ENCODE measurements around the gene RBFOX2.

DNA sequence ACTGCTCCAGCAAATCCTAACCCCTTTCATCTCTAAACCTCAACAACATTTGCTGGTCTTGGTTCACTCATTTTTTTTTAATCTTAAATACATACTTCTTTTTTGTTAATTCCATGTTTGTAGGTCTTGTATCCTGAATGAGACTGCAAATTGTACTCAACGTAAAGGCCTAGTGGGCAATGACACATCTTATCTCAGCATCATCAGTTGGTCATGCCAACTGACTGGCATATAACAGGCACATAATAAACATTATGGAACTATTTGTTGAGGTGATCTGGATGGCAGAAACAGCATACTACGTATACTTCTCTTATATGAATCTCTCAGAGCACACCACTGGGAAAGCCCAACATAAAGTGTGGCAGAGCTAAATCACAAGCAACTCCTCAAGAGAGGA is 116.7 kb downstream of the RBFOX2 start:
- TF ChIP-seq POLR2A (IDR thresholded peaks at IDR 0.05) = no peak
- TF ChIP-seq, protein P1, sequence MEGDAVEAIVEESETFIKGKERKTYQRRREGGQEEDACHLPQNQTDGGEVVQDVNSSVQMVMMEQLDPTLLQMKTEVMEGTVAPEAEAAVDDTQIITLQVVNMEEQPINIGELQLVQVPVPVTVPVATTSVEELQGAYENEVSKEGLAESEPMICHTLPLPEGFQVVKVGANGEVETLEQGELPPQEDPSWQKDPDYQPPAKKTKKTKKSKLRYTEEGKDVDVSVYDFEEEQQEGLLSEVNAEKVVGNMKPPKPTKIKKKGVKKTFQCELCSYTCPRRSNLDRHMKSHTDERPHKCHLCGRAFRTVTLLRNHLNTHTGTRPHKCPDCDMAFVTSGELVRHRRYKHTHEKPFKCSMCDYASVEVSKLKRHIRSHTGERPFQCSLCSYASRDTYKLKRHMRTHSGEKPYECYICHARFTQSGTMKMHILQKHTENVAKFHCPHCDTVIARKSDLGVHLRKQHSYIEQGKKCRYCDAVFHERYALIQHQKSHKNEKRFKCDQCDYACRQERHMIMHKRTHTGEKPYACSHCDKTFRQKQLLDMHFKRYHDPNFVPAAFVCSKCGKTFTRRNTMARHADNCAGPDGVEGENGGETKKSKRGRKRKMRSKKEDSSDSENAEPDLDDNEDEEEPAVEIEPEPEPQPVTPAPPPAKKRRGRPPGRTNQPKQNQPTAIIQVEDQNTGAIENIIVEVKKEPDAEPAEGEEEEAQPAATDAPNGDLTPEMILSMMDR (IDR thresholded peaks at IDR 0.05) = no peak

All from tibial nerve (tissue), 3 donors.